Measurements from ENCODE around the gene SYNE3. TPM values are rescaled to one million over a fixed set of nuclear protein-coding genes. Genes with fewer than 3 reads are reported as not detected.

Gene SYNE3
- total and polyA plus RNA-seq, 4 donors: 0.47 to 9.0 (median 4.7) TPM

DNA sequence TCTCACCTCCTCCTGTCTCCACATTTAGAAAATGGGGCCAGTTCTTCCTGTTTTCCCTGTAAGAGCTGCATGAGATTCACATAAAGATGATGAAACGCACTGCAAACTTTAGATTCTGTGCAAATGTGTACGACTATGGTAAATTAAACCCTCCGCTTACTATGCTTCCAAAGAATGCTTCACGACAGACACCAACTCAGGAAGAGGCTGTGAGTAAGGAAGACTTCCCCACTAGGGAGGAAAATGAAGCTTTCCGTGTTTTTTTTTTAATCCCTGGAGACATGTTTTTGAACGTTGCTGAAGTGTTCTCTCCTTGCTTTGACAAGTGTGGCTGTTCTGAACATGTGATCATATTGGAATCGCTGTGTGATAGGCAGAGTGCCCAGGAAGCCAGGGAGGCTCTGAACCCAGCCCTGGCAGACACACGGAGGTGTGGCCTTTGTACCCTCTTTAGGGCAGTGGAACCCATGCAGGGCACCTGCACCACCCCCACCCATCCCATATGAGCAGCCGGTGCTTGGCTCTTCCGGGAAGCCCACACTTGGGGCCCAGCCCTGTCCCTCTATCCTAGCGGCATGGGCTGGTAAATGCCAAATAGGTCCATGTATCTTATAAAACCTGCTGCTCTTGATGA, 7.5 kb upstream of the SYNE3 start:
- Histone ChIP-seq H3K36me3 (ENCODE audit: control insufficient read depth in 4 of 4, insufficient read depth in 3 of 4, low read depth in 1 of 4, low read length in 3 of 4) (no peaks in the 10 kb centered on the region), H3K27ac (ENCODE audit: low read depth in 1 of 2, low read length in 2 of 2) (peak overlapping the region; percentile 91 to 92), H3K4me3 (ENCODE audit: low read depth in 1 of 3, low read length in 3 of 3) (peak overlapping the region; percentile 2 to 15 (median 3)), H3K9ac (ENCODE audit: low read depth in 1 of 2, low read length in 2 of 2) (peak overlapping the region; percentile 52 to 60), H3K27me3 (ENCODE audit: control insufficient read depth in 4 of 4, insufficient read depth in 4 of 4, low read length in 3 of 4) (no peaks in the 10 kb centered on the region), H3K4me1 (ENCODE audit: control insufficient read depth in 4 of 4, insufficient read depth in 4 of 4, low read length in 3 of 4) (peaks cover 6 to 60% (median 56%) of the 10 kb centered on the region in 4 donors), H3K9me3 (ENCODE audit: control insufficient read depth in 4 of 4, low read length in 3 of 4) (no peaks in the 10 kb centered on the region)
- DNase-seq (ENCODE audit: low spot score): no peak
- TF ChIP-seq HNF4G (IDR thresholded peaks at IDR 0.05): peak; percentile 75
- TF ChIP-seq RAD21 (IDR thresholded peaks at IDR 0.05): peak in 1 of 2 donors; percentile 17
- TF ChIP-seq RXRA (IDR thresholded peaks at IDR 0.05): peak; percentile 68 to 80
- TF ChIP-seq, protein P1, sequence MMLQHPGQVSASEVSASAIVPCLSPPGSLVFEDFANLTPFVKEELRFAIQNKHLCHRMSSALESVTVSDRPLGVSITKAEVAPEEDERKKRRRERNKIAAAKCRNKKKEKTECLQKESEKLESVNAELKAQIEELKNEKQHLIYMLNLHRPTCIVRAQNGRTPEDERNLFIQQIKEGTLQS (IDR thresholded peaks at IDR 0.05): peak; percentile 53
- peak; percentile 85 for TF ChIP-seq HNF4A (conservative IDR thresholded peaks at IDR 0.05)
- TF ChIP-seq FOXA1 (IDR thresholded peaks at IDR 0.05): no peak
- TF ChIP-seq SP1 (IDR thresholded peaks at IDR 0.05): peak; percentile 78
- TF ChIP-seq, protein P2, sequence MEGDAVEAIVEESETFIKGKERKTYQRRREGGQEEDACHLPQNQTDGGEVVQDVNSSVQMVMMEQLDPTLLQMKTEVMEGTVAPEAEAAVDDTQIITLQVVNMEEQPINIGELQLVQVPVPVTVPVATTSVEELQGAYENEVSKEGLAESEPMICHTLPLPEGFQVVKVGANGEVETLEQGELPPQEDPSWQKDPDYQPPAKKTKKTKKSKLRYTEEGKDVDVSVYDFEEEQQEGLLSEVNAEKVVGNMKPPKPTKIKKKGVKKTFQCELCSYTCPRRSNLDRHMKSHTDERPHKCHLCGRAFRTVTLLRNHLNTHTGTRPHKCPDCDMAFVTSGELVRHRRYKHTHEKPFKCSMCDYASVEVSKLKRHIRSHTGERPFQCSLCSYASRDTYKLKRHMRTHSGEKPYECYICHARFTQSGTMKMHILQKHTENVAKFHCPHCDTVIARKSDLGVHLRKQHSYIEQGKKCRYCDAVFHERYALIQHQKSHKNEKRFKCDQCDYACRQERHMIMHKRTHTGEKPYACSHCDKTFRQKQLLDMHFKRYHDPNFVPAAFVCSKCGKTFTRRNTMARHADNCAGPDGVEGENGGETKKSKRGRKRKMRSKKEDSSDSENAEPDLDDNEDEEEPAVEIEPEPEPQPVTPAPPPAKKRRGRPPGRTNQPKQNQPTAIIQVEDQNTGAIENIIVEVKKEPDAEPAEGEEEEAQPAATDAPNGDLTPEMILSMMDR (IDR thresholded peaks at IDR 0.05; ENCODE audit: low read depth, low read length, missing input control): peak; percentile 33
- TF ChIP-seq JUND (IDR thresholded peaks at IDR 0.05): no peak
- TF ChIP-seq, protein P3, sequence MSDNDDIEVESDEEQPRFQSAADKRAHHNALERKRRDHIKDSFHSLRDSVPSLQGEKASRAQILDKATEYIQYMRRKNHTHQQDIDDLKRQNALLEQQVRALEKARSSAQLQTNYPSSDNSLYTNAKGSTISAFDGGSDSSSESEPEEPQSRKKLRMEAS (IDR thresholded peaks at IDR 0.05): peak; percentile 35
- TF ChIP-seq, protein P4, sequence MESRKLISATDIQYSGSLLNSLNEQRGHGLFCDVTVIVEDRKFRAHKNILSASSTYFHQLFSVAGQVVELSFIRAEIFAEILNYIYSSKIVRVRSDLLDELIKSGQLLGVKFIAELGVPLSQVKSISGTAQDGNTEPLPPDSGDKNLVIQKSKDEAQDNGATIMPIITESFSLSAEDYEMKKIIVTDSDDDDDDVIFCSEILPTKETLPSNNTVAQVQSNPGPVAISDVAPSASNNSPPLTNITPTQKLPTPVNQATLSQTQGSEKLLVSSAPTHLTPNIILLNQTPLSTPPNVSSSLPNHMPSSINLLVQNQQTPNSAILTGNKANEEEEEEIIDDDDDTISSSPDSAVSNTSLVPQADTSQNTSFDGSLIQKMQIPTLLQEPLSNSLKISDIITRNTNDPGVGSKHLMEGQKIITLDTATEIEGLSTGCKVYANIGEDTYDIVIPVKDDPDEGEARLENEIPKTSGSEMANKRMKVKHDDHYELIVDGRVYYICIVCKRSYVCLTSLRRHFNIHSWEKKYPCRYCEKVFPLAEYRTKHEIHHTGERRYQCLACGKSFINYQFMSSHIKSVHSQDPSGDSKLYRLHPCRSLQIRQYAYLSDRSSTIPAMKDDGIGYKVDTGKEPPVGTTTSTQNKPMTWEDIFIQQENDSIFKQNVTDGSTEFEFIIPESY (IDR thresholded peaks at IDR 0.05): peak; percentile 37
- no peak for TF ChIP-seq TAF1 (conservative IDR thresholded peaks at IDR 0.05)
- WGBS: 16% methylated on average over 11 of the region's 11 CpGs

DNA sequence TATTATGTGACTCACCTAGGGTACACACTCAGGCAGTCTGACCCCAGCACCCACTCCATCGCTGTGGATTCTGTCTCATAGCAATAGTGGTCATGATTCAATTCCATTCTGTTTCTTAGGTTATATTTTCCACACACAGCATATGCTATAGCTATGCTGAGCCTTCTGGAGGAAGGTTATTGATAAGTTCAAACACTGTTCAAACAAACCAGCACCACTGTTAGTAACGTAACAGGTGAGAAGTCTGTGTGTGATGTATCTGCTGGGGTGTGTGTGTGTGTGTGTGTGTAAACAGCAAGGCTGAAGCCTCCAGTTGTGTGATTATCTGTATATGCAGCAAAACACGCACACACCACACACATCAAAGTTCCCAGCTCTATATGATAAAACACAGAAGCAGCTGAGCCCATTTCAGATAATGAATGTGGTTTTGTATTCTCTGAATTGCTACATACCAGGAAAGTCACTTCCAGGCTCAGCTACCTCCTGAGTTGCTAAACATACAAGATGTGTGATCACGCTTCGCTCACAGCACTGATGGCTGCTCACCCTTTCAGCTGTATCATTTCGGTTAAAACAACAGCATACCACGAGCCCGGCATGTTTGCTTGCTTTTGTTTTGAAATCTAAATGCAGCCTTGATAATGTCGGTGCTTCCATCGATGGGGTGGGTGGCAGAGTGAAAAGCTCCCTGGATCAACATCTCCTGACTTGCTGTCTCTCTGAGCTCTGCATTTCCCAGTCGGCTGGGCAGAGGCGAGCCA, 6.8 kb upstream of the SYNE3 start:
- peak; percentile 50 for DNase-seq (ENCODE audit: low spot score)
- H3K4me3 ChIP-seq (ENCODE audit: low read depth in 1 of 3, low read length in 3 of 3): peak overlapping the region in 2 of 3 donors; percentile 3 to 15
- peak overlapping the region; percentile 91 to 92 for H3K27ac ChIP-seq (ENCODE audit: low read depth in 1 of 2, low read length in 2 of 2)
- 23% methylated on average over 12 of the region's 12 CpGs for WGBS
- TF ChIP-seq TAF1 (conservative IDR thresholded peaks at IDR 0.05): peak; percentile 63
- TF ChIP-seq SP1 (IDR thresholded peaks at IDR 0.05): peak; percentile 39
- TF ChIP-seq, protein P3 (IDR thresholded peaks at IDR 0.05): peak; percentile 42
- TF ChIP-seq, protein P4 (IDR thresholded peaks at IDR 0.05): no peak
- TF ChIP-seq RXRA (IDR thresholded peaks at IDR 0.05): peak; percentile 36 to 68
- peak; percentile 12 to 60 for TF ChIP-seq HNF4A (conservative IDR thresholded peaks at IDR 0.05)
- peak; percentile 41 for TF ChIP-seq YY1 (IDR thresholded peaks at IDR 0.05)
- TF ChIP-seq, protein P5, sequence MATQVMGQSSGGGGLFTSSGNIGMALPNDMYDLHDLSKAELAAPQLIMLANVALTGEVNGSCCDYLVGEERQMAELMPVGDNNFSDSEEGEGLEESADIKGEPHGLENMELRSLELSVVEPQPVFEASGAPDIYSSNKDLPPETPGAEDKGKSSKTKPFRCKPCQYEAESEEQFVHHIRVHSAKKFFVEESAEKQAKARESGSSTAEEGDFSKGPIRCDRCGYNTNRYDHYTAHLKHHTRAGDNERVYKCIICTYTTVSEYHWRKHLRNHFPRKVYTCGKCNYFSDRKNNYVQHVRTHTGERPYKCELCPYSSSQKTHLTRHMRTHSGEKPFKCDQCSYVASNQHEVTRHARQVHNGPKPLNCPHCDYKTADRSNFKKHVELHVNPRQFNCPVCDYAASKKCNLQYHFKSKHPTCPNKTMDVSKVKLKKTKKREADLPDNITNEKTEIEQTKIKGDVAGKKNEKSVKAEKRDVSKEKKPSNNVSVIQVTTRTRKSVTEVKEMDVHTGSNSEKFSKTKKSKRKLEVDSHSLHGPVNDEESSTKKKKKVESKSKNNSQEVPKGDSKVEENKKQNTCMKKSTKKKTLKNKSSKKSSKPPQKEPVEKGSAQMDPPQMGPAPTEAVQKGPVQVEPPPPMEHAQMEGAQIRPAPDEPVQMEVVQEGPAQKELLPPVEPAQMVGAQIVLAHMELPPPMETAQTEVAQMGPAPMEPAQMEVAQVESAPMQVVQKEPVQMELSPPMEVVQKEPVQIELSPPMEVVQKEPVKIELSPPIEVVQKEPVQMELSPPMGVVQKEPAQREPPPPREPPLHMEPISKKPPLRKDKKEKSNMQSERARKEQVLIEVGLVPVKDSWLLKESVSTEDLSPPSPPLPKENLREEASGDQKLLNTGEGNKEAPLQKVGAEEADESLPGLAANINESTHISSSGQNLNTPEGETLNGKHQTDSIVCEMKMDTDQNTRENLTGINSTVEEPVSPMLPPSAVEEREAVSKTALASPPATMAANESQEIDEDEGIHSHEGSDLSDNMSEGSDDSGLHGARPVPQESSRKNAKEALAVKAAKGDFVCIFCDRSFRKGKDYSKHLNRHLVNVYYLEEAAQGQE (IDR thresholded peaks at IDR 0.05): no peak
- H3K4me1 ChIP-seq (ENCODE audit: control insufficient read depth in 4 of 4, insufficient read depth in 4 of 4, low read length in 3 of 4): peaks cover 6 to 60% (median 55%) of the 10 kb centered on the region in 4 donors
- peak overlapping the region; percentile 52 to 60 for H3K9ac ChIP-seq (ENCODE audit: low read depth in 1 of 2, low read length in 2 of 2)
- H3K27me3 ChIP-seq (ENCODE audit: control insufficient read depth in 4 of 4, insufficient read depth in 4 of 4, low read length in 3 of 4): no peaks in the 10 kb centered on the region
- H3K36me3 ChIP-seq (ENCODE audit: control insufficient read depth in 4 of 4, insufficient read depth in 3 of 4, low read depth in 1 of 4, low read length in 3 of 4): no peaks in the 10 kb centered on the region
- H3K9me3 ChIP-seq (ENCODE audit: control insufficient read depth in 4 of 4, low read length in 3 of 4): no peaks in the 10 kb centered on the region

All from liver (tissue), 9 donors.